Left ventricle myocardium inferior (tissue), 1 donor: ENCODE results near the gene COL26A1. TPM values are rescaled to one million over a fixed set of nuclear protein-coding genes. Genes with fewer than 3 reads are reported as not detected.
"Not testable (repeated sequence)": the region's sequence is repeated elsewhere in the genome, so short reads cannot be mapped to it uniquely, and the experiment has no call there.

Source experiments
- DNase-seq: peaks from one replicate; pipeline ENCODE4 v3.0.0-alpha.2; 2020
- H3K27ac ChIP-seq: fragments of 200-600 bp; replicated peaks from 2 replicates; pipeline ENCODE4 v1.8.0; 2021
- H3K27me3 ChIP-seq: fragments of 200-600 bp; 2 replicates; pipeline ENCODE4 v1.8.0; 2021; ENCODE audit warnings: low read depth
- H3K36me3 ChIP-seq: fragments of 200-600 bp; 2 replicates; pipeline ENCODE4 v1.8.0; 2021
- H3K4me1 ChIP-seq: fragments of 200-600 bp; 2 replicates; pipeline ENCODE4 v1.8.0; 2021
- H3K4me3 ChIP-seq: fragments of 200-600 bp; 2 replicates; pipeline ENCODE4 v1.8.0; 2021; ENCODE audit warnings: mild to moderate bottlenecking, moderate library complexity
- H3K9me3 ChIP-seq: fragments of 200-600 bp; replicated peaks from 2 replicates; pipeline ENCODE4 v1.8.0; 2021
- CTCF ChIP-seq: fragments of 200-600 bp; IDR thresholded peaks from 2 replicates; pipeline ENCODE4 v1.8.0; 2021; ENCODE audit warnings: antibody characterized with exemption, mild to moderate bottlenecking, borderline replicate concordance
- intact Hi-C: fragments of 100-400 bp; cut with micrococcal nuclease; formaldehyde crosslinking; loops from one replicate; pipeline ENCODE4 v1.11.0; 2022
- total RNA-seq: library from RNA; stranded (reverse); fragmentation: NEBNext Ultra II Directional; extraction: Animal tissue kit (Norgen Biotek cat#: 25700); gene quantifications from one replicate; pipeline ENCODE4 v1.2.1, GENCODE V29; 2021
- donor health status: DM: no; HTN: yes; CAD: no; lungs with severe emphysema.

Gene COL26A1
- total RNA-seq, 1 donor from 2014 or later = not detected

GRCh38 chr7:101330011-101330484 lies 32.6 kb upstream of the COL26A1 start:
- intact Hi-C loops = no loop called here
- H3K4me3 ChIP-seq = no peak overlapping the region
- H3K27ac ChIP-seq = peak overlapping the region; percentile 62
- peak; percentile 19 for DNase-seq
- peaks cover 15% of the 10 kb centered on the region for H3K4me1 ChIP-seq
- H3K9me3 ChIP-seq = no peaks in the 10 kb centered on the region
- H3K27me3 ChIP-seq = peaks cover 31% of the 10 kb centered on the region
- no peaks in the 10 kb centered on the region for H3K36me3 ChIP-seq
- no peak for TF ChIP-seq CTCF

- no peak for TF ChIP-seq CTCF
- Histone ChIP-seq H3K4me3 (no peak overlapping the region), H3K27ac (no peak overlapping the region), H3K4me1 (peaks cover 15% of the 10 kb centered on the region), H3K9me3 (no peaks in the 10 kb centered on the region), H3K27me3 (peaks cover 25% of the 10 kb centered on the region), H3K36me3 (no peaks in the 10 kb centered on the region)
- intact Hi-C loops = no loop called here
- DNase-seq = no peak
These were observed 30.6 kb upstream of the COL26A1 start for GRCh38 chr7:101332026-101332425.

DNA sequence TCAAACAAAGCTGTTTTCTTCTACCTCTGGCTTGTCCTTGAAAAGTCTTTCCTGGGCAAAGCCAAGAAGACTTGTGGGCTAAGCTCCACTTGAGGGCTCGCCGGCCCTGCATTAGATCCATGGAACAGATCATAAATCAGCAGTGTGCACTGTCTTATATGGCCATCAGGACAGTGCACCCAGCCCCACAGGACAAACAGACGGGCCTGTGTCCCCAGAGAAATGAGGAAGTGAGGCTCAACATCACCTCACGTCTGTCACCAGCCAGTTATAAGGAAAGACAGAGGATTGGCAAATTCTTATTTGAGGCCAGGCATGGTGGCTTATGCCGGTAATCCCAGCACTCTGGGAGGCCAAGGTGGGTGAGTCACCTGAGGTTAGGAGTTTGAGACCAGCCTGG lies 28.8 kb upstream of the COL26A1 start:
- H3K27ac ChIP-seq = no peak overlapping the region
- DNase-seq = no peak
- no peak for TF ChIP-seq CTCF
- no peaks in the 10 kb centered on the region for H3K9me3 ChIP-seq
- no peaks in the 10 kb centered on the region for H3K36me3 ChIP-seq
- peaks cover 15% of the 10 kb centered on the region for H3K4me1 ChIP-seq
- no peak overlapping the region for H3K4me3 ChIP-seq
- peaks cover 20% of the 10 kb centered on the region for H3K27me3 ChIP-seq
- intact Hi-C loops = no loop called here

- no peaks in the 10 kb centered on the region for H3K36me3 ChIP-seq
- H3K4me1 ChIP-seq = no peaks in the 10 kb centered on the region
- no peak overlapping the region for H3K4me3 ChIP-seq
- H3K9me3 ChIP-seq = no peaks in the 10 kb centered on the region
- H3K27ac ChIP-seq = no peak overlapping the region
- intact Hi-C loops = no loop called here
- no peak for DNase-seq
- peaks cover 24% of the 10 kb centered on the region for H3K27me3 ChIP-seq
- TF ChIP-seq CTCF = no peak
These were observed 22.3 kb upstream of the COL26A1 start for GRCh38 chr7:101340379-101340778.

- peaks cover 45% of the 10 kb centered on the region for H3K27me3 ChIP-seq
- no peak overlapping the region for H3K4me3 ChIP-seq
- intact Hi-C loops = no loop called here
- no peak overlapping the region for H3K27ac ChIP-seq
- no peak for TF ChIP-seq CTCF
- H3K36me3 ChIP-seq = no peaks in the 10 kb centered on the region
- no peaks in the 10 kb centered on the region for H3K4me1 ChIP-seq
- no peaks in the 10 kb centered on the region for H3K9me3 ChIP-seq
- no peak for DNase-seq
These were observed 19.8 kb upstream of the COL26A1 start for GRCh38 chr7:101342892-101343291.

- H3K27ac ChIP-seq = no peak overlapping the region
- DNase-seq = no peak
- intact Hi-C loops = no loop called here
- no peaks in the 10 kb centered on the region for H3K9me3 ChIP-seq
- H3K27me3 ChIP-seq = peaks cover 63% of the 10 kb centered on the region
- no peaks in the 10 kb centered on the region for H3K4me1 ChIP-seq
- no peaks in the 10 kb centered on the region for H3K36me3 ChIP-seq
- no peak overlapping the region for H3K4me3 ChIP-seq
- no peak for TF ChIP-seq CTCF
These were observed 15.2 kb upstream of the COL26A1 start for GRCh38 chr7:101347477-101347876.

DNA sequence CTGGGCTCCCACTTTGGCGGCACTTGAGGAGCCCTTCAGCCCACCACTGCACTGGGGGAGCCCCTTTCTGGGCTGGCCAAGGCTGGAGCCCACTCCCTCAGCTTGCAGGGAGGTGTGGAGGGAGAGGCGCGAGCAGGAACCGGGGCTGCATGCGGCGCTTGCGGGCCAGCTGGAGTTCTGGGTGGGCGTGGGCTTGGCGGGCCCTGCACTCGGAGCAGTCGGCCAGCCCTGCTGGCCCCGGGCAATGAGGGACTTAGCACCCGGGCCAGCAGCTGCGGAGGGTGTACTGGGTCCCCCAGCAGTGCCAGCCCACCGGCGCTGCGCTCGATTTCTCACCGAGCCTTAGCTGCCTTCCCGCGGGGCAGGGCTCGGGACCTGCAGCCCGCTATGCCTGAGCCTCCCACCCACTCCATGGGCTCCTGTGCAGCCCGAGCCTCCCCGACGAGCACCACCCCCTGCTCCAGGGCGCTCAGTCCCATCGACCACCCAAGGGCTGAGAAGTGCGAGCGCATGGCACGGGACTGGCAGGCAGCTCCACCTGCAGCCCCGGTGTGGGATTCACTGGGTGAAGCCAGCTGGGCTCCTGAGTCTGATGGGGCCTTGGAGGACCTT lies 14.1 kb upstream of the COL26A1 start:
- H3K27ac ChIP-seq, H3K36me3 ChIP-seq, H3K4me1 ChIP-seq, intact Hi-C loops, H3K4me3 ChIP-seq, DNase-seq, H3K9me3 ChIP-seq: not testable (repeated sequence)
- peaks cover 55% of the 10 kb centered on the region for H3K27me3 ChIP-seq

- H3K4me1 ChIP-seq, DNase-seq, intact Hi-C loops, H3K27ac ChIP-seq, H3K4me3 ChIP-seq, H3K36me3 ChIP-seq, H3K9me3 ChIP-seq: not testable (repeated sequence)
- H3K27me3 ChIP-seq = peaks cover 53% of the 10 kb centered on the region
These were observed 13.4 kb upstream of the COL26A1 start for GRCh38 chr7:101349300-101349699.
